COR-L47 (cell line): ENCODE measurements around the gene NAGPA.
"Not testable (repeated sequence)": the region's sequence is repeated elsewhere in the genome, so short reads cannot be mapped to it uniquely, and the experiment has no call there.

Experiments
- DNase-seq: peaks from one replicate; lab custom pipeline; 2025; lab: John Stamatoyannopoulos, UW

Gene NAGPA

DNA sequence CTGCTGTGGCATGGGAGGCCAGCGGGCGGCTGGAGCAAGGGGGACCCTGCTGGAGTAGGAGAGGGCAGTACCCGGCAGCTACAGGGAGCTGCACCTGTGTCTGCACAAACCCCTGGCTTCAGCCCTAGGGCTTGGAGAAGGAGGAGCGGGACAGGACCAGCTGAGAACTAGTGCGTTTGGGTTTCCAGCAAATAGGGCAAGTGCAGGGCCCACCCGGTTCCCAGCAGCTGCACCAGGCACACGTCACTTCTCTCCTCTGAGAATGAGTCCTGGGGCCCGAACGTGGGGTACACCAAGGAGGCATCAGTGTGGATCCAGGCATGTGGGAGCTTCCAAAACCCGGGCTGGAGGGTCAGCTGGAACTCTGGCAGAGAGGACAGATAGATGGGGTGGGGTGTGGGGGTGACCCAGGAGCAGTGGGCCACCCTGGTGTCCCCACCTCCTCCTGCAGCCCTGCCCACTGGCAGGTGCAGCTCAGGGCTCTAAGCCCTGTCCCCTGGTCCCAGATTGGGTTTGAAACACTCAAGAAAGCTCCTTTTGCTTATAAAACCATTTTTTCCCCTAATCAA, 26.4 kb upstream of the NAGPA start:
- no peak for DNase-seq

- no peak for DNase-seq
These were observed 25.8 kb upstream of the NAGPA start for GRCh38 chr16:5059386-5060072.

GRCh38 chr16:5058476-5058875, 24.7 kb upstream of the NAGPA start:
- DNase-seq = no peak

DNA sequence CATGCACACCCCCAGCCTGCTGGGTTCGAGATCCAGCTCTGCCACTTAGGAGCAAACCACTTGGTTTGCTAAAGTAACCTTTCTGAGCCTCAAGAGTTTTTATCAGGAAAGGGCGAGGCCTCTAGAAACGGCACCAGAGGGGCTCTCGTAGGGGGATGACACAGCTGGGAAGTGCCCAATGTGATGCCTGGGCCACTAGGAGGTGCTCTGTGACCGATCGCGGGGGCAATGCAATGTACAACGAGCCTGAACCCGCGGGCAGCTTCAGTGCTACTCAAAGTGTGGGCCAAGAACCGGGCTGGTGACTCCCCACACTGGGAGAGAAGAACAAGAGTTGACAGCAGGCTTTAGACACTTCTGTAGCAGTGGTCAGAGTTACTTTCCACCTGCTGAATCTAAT, 22.6 kb upstream of the NAGPA start:
- no peak for DNase-seq

DNA sequence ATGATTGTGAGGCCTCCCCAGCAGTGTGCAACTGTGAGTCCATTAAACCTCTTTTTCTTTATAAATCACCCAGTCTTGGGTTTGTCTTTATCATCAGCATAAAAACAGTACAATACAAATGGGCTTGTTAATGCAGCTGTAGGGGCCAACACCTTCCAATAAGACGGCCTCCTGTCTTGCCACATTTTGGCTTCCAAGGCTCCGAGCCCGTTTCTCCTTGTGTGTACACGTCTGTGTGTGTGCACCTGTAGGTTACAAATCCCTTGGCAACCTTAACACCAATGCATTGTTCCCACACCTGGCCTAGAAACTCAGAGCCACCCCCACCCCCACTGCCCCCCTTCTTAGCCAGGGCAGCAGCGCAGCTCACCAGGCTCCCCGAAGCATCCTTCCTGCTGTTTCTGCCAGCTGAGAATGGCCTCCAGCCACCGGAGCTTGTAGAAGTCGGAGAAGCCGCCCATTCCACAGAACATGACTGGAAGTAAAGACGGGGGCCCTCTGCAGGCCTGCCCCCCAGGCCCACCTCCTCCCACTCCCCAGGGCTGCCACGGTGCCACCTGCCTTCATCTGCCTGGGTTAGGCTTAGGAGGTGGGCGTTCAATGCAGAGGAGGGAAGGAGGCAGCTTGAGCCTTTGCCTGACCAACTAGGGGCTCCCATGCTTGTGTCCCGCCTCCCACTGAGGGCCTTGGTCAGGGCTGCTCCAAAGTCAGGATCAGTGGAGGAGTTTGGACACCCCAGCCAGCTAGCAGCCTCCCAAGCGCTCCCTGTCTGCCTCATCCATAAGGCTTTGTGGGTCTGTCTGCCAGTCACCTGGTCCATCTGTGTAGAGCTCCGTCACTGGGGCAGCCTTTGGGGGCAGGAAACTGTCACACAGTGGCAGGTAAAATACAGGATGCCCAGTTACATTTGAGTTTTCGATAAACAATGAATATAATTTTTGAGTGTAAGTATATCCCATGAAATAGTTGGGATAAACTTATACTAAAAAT, 21.4 kb upstream of the NAGPA start:
- DNase-seq = no peak

- DNase-seq = no peak
These were observed 13.2 kb upstream of the NAGPA start for GRCh38 chr16:5046914-5047313.

DNA sequence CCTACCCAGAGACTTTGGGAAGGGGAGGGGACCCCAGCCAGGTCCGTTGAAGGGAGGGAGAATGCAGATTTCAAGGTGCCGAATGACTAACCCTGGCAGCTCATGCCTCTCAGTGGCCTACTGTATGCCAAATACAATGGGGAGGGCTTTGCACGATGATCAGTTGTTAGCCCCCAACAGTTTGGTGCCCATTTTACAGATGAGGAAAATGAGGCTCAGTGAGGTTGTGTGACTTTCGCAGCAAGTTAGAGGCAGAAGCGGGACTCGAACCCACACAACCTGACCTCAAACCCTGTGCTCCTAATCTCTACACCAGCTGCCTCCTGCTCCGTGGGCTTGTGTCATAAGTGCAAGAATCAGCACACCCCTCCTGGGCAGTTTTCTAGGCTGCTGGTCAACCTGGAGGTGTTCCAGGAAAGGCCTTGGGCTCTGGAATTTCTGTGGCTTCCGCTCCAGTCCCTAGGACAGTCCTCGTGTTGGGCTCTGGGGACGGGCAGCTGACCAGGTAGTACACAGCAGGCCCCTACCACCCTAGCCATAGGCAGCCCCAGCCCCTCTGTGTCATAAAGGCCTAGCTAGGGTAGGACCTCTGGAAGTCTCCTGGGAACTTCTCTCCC, 11.9 kb upstream of the NAGPA start:
- no peak for DNase-seq

DNA sequence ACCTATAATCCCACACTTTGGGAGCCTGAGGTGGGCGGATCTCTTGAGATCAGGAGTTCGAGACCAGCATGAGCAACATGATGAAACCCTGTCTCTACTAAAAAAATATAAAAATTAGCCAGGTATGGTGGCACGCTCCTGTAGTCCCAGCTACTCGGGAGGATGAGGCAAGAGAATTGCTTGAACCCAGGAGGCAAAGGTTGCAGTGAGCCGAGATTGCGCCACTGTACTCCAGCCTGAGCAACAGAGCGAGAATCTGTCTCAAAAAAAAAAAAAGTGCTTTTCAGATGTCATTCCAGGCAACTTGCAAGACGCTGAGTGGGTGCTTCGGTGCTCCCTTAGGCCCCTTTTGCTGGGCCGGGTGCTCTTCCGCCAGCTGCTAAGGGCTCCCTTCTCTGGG, 10.8 kb upstream of the NAGPA start:
- DNase-seq = not testable (repeated sequence)

- no peak for DNase-seq
These were observed 10.3 kb upstream of the NAGPA start for GRCh38 chr16:5044011-5044540.

GRCh38 chr16:5042574-5043171, 8.9 kb upstream of the NAGPA start:
- DNase-seq = no peak

DNA sequence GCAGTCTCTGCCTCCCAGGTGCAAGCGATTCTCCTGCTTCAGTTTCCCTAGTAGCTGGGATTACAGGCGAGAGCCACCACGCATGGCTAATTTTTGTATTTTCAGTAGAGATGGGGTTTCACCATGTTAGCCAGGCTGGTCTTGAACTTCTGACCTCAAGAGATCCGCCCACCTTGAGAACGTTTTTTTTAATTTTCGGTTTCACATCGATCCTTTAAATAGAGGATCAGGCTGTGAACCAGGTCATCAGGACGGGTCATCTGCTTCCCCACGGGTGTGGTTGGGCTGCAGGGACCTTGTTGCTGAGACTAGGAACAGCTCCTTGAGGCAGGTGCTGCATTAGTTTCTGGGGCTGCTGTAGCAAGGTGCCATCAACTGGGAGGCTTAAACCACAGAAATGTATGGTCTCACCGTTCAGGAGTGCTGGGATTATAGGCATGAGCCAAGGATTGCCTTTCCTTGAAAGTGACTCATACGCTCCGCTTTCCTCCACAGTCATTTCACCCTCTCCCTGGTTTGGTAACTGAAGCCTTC, 7.9 kb upstream of the NAGPA start:
- DNase-seq = no peak

- DNase-seq = no peak
These were observed 6.7 kb upstream of the NAGPA start for GRCh38 chr16:5040451-5040850.

GRCh38 chr16:5036228-5037156, 2.8 kb upstream of the NAGPA start:
- no peak for DNase-seq

DNA sequence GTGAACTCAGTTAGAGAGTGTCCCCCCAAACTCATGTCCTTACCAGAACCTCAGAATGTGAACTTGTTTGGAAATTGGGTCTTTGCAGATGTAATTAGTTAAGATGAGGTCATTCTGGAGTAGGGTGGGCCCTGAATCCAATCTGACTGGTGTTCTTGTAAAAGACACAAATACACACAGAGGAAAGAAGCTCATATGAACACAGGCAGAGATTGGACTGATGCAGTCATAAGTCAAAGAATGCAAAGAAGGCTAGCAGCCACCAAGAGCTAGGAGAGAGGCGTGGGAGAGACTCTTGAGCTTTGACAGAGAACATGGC, 2.1 kb upstream of the NAGPA start:
- DNase-seq = no peak

GRCh38 chr16:5034167-5034523, 410 bp upstream of the NAGPA start:
- DNase-seq = no peak

GRCh38 chr16:5032748-5033167, 977 bp downstream of the NAGPA start:
- DNase-seq = no peak

DNA sequence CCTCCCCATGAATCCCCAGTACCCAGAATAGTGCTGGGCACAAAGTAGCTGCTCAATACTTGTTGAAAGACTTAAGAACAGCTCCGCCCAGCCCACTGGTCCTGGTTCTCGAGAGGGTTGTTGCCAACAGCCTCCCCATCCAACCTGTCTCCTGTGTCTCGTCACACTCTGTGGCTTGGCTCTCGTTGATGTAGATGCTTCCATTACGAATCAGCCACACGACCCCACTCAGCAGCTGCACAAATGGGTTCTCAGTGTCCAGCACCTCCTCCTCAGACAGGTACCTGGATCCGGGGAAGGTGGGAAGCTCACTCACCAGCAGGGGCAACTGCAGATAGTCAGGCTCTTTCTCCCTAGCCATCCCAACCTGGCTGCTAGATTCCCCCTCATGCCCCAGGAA, 2.1 kb downstream of the NAGPA start:
- no peak for DNase-seq

DNA sequence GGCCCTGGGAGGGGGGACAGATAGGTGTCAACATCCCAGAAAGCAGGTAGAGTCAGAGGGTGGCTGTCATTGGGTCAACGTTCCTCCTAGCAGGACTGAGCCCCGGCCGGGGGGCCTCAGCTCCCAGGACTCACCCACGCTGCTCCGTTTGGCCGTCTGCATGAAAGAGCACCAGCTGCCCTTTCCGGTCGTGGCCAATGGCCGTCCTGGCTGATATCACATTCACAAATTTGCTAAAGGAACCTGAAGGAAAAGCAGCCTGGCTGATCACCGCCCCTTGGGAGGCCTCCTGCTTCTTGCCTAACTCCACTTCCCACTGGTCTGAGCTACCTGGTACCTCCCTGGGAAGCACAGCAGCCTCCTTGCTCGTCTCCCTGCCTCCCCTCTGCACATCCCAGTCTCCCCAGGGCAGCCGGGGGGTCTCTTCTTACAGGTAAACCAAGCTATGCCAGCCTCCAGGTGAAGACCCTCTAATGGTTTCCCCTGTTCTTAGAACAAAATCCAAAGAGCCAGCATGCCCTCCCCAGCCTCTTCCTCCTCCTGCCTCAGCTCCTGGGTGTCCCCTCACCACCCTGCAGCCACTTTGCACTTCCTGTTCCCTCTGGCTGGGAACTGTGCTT, 3.4 kb downstream of the NAGPA start:
- DNase-seq = no peak

DNA sequence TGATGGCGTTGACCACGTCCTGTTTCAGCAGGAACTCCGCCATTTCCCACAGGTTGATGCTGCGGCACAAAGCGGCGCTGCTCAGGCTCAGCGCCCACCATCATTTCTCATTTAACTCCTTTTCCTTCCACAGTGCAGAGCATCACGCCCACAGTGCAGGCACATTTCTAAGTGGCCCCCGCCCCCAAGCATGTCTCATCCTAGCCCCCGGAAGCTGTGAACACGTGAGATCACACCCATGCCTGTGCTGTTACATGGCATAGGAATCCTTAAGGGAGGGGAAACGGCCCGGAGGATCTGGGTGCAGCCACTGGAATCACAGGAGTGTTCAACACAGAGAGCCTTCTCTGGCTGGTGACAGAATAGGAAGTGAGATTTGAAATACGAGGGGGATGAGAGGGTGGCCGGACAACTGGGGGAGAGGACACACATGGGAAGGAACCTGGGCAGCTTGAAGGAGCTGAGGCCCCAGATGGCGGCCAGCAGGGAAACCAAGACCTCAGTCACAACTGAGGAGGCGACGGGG, 4.7 kb downstream of the NAGPA start:
- DNase-seq = no peak
